Measurements from ENCODE around the gene ANKRD12. TPM values are rescaled to one million over a fixed set of nuclear protein-coding genes. Genes with fewer than 3 reads are reported as not detected.

ANKRD12 gene
- total RNA-seq, 1 experiment from 2014 or later = 30.7 TPM

DNA sequence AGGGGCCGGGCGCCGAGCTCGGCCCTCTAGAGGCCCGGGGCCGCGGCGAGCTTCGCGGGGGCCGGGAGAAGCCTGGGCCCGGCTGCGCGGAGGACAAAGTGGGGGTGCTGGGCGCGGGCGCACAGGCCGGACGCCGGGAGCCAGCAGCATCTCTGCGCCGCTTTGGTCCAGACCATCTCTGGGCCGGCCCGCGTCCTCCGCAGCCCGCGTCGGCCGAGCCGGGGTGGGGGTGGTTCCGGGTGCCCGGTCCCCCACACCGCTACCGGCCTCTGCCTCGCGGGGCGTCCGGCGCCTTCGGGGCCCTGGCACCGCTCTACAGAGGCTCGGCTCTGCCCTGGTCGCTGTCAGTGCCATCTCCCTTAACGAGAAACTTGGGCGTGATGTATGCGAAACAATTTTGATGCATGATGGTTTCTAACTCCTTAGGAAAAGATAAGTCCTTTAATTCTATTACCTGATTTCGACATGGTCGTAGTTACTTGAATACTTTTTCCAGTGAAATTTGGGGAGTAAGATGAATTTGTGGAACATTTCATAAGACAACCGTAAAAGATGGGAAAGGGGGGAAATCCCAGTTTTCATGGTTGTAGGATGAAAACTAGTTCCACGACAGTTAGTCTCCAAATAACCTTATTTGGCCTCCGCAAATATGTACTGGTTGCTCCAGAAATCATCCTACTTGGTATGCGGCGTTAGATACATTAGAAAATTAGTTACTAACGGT, 198.6 kb downstream of the ANKRD12 start:
- H3K36me3 ChIP-seq (ENCODE audit: control insufficient read depth, insufficient read depth, low read length) = peaks cover 17% of the 10 kb centered on the region
- BruUV-seq (replicated peaks) = no TSS peak
- no peaks in the 10 kb centered on the region for H3K27me3 ChIP-seq (ENCODE audit: control insufficient read depth, insufficient read depth, low read length)
- H3K4me1 ChIP-seq (ENCODE audit: control insufficient read depth, insufficient read depth, low read length) = peaks cover 8% of the 10 kb centered on the region; the same call in 1 of the 2 replicates
- H3K9me3 ChIP-seq (ENCODE audit: control insufficient read depth, insufficient read depth, low read depth, low read length) = no peaks in the 10 kb centered on the region
- intact Hi-C loops (cut with micrococcal nuclease; ENCODE audit: unreplicated experiment) (loop anchor here (10.0 kb wide), 1 partner anchor 190 kb away; no protein-coding TSS in a partner anchor), in situ Hi-C loops (cut with HindIII; ENCODE audit: low pct_unique_long_range_greater_than_20kb, low sequenced_read_pairs) (no loop called here)
- CTCF ChIA-PET = interaction anchor here (0.9 kb wide), 1 partner anchor 182 kb away, joined by 3 read pairs; no protein-coding TSS in a partner anchor
- DNase-seq (ENCODE audit: low read depth, low spot score) (no peak), ATAC-seq (peak; percentile 70)
- TF ChIP-seq SIN3A (IDR thresholded peaks at IDR 0.05; ENCODE audit: borderline replicate concordance, insufficient read depth, low read depth, low read length) = peak; percentile 75; the same call in 1 of the 2 replicates
- TF ChIP-seq, protein P1, sequence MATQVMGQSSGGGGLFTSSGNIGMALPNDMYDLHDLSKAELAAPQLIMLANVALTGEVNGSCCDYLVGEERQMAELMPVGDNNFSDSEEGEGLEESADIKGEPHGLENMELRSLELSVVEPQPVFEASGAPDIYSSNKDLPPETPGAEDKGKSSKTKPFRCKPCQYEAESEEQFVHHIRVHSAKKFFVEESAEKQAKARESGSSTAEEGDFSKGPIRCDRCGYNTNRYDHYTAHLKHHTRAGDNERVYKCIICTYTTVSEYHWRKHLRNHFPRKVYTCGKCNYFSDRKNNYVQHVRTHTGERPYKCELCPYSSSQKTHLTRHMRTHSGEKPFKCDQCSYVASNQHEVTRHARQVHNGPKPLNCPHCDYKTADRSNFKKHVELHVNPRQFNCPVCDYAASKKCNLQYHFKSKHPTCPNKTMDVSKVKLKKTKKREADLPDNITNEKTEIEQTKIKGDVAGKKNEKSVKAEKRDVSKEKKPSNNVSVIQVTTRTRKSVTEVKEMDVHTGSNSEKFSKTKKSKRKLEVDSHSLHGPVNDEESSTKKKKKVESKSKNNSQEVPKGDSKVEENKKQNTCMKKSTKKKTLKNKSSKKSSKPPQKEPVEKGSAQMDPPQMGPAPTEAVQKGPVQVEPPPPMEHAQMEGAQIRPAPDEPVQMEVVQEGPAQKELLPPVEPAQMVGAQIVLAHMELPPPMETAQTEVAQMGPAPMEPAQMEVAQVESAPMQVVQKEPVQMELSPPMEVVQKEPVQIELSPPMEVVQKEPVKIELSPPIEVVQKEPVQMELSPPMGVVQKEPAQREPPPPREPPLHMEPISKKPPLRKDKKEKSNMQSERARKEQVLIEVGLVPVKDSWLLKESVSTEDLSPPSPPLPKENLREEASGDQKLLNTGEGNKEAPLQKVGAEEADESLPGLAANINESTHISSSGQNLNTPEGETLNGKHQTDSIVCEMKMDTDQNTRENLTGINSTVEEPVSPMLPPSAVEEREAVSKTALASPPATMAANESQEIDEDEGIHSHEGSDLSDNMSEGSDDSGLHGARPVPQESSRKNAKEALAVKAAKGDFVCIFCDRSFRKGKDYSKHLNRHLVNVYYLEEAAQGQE (IDR thresholded peaks at IDR 0.05; ENCODE audit: insufficient read depth in 1 of 2, low read depth in 2 of 2, low read length in 1 of 2) = no peak
- H3K4me3 ChIP-seq (ENCODE audit: low read depth in 2 of 2, low read length in 2 of 2) = peak overlapping the region; percentile 75 to 81
- peak overlapping the region; percentile 80 for H3K27ac ChIP-seq (ENCODE audit: low read length)
- POLR2A ChIA-PET = no interaction called here

Other genes with a start within 250 kb of the ANKRD12 start
- gene NDUFV2, start 34.1 kb upstream of the ANKRD12 start, total RNA-seq (2021; ENCODE audit: unreplicated experiment) = 157 TPM
- 54.1 TPM for gene TWSG1, start 198.0 kb downstream of the ANKRD12 start, total RNA-seq (2021; ENCODE audit: unreplicated experiment)